Ovary (tissue), 3 donors: ENCODE results near the gene CABCOCO1.

Experiments
- POLR2A ChIP-seq: fragments of 450-650 bp; IDR thresholded peaks from one replicate; pipeline ENCODE4 v1.6.1; 2017; ENCODE audit warnings: antibody characterized with exemption, mild to moderate bottlenecking, moderate library complexity
- TF ChIP-seq, protein P1 (sequence below), 3 donors: fragments of 450-650 bp in 2 of 3; fragments of 200-600 bp in 1 of 3; IDR thresholded peaks; one replicate each; pipeline versions ENCODE4 v1.5.1 to v1.8.0; 2016 to 2022; ENCODE audit warnings: antibody characterized with exemption in 3 of 3, mild to moderate bottlenecking in 1 of 3
- donor health status: DM: no; HTN: no; CAD: no.

DNA sequence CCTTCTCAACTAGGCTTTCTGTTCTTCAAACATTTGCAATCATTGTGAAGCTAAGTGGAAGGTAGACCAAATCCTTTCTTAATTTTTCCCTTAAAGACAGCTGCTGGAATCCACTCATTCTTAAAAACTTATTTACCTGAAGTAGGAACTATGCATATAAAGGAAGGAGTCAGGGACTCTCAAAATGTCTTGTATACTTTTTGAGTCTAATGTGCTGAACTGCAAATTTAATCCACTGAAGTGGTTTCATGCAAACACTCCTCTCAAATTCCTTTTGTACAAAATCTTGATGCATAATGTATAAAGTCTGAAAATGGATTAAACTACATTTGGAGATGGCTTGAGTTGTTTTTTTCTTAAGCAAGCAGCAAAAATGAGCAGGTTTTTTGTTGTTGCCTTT lies 118.0 kb downstream of the CABCOCO1 start:
- no peak for TF ChIP-seq POLR2A
- TF ChIP-seq, protein P1, sequence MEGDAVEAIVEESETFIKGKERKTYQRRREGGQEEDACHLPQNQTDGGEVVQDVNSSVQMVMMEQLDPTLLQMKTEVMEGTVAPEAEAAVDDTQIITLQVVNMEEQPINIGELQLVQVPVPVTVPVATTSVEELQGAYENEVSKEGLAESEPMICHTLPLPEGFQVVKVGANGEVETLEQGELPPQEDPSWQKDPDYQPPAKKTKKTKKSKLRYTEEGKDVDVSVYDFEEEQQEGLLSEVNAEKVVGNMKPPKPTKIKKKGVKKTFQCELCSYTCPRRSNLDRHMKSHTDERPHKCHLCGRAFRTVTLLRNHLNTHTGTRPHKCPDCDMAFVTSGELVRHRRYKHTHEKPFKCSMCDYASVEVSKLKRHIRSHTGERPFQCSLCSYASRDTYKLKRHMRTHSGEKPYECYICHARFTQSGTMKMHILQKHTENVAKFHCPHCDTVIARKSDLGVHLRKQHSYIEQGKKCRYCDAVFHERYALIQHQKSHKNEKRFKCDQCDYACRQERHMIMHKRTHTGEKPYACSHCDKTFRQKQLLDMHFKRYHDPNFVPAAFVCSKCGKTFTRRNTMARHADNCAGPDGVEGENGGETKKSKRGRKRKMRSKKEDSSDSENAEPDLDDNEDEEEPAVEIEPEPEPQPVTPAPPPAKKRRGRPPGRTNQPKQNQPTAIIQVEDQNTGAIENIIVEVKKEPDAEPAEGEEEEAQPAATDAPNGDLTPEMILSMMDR (IDR thresholded peaks at IDR 0.05), result no peak
